ENCODE measurements around the gene ZSCAN20.

DNA sequence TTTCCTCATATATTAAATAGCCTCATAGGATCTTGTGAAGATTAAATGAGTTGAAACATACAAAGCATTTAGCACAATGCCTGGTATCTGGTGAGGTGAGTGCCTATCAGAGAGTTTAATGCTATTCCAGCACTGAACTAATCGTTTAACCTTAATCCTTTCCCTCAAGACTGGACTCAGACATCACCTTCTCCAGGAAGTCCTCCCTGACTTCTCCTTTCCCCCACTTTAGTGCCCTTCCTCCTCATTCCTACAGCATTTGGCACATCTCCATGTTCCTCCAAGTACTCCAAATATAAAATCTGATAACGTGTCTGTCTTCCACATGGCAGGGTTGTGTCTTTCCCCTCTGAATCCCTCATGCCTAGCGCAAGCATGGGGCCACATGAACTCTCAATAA lies 59.8 kb downstream of the ZSCAN20 start:
- TF ChIP-seq, protein P1, sequence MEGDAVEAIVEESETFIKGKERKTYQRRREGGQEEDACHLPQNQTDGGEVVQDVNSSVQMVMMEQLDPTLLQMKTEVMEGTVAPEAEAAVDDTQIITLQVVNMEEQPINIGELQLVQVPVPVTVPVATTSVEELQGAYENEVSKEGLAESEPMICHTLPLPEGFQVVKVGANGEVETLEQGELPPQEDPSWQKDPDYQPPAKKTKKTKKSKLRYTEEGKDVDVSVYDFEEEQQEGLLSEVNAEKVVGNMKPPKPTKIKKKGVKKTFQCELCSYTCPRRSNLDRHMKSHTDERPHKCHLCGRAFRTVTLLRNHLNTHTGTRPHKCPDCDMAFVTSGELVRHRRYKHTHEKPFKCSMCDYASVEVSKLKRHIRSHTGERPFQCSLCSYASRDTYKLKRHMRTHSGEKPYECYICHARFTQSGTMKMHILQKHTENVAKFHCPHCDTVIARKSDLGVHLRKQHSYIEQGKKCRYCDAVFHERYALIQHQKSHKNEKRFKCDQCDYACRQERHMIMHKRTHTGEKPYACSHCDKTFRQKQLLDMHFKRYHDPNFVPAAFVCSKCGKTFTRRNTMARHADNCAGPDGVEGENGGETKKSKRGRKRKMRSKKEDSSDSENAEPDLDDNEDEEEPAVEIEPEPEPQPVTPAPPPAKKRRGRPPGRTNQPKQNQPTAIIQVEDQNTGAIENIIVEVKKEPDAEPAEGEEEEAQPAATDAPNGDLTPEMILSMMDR (IDR thresholded peaks at IDR 0.05; ENCODE audit: insufficient read depth, low read length, poor library complexity, severe bottlenecking), result no peak
- TF ChIP-seq EZH2phosphoT487 (conservative IDR thresholded peaks at IDR 0.05; ENCODE audit: low read length), result no peak

Data from SU-DHL-6 (cell line).